ENCODE measurements around the gene CROCC. TPM values are rescaled to one million over a fixed set of nuclear protein-coding genes. Genes with fewer than 3 reads are reported as not detected.
"Not testable (repeated sequence)": the region's sequence is repeated elsewhere in the genome, so short reads cannot be mapped to it uniquely, and the experiment has no call there.

Gene CROCC
- total RNA-seq, 1 experiment from 2014 or later: 30.2 TPM

DNA sequence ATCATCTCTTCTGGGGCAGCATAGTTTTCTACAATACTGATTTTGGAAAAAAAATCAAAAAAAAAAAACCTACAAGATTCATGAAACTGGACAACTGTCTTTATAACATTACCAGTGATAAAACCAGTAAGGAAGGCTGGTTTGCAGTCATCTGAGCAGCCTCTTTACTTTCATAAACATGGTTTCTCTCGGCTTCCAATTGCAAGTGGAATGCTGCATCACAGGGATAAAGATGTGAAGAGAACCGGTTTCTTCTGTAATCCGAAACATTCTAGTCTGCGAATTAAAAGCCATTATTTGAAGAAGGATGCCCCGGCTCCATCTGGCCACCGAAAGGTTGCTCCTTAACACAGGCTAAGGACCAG lies 26.5 kb upstream of the CROCC start:
- POLR2A ChIA-PET (ENCODE audit: low non-redundant PET); H3K36me3 ChIP-seq (ENCODE audit: insufficient read depth, low read length, poor library complexity, severe bottlenecking); CTCF ChIA-PET; intact Hi-C loops (cut with micrococcal nuclease; ENCODE audit: unreplicated experiment); H3K27me3 ChIP-seq (replicated peaks; ENCODE audit: insufficient read depth, low read depth, low read length, poor library complexity); H3K9me3 ChIP-seq (ENCODE audit: low read depth, low read length, poor library complexity, severe bottlenecking); DNase-seq (ENCODE audit: low spot score): not testable (repeated sequence)
- BruUV-seq (replicated peaks): TSS peak; percentile 99
- peak overlapping the region; percentile 45 for H3K4me3 ChIP-seq (ENCODE audit: low read depth, low read length, poor library complexity, severe bottlenecking)
- H3K27ac ChIP-seq (ENCODE audit: low read depth, low read length, poor library complexity, severe bottlenecking): peak overlapping the region; percentile 98
- peaks cover 15% of the 10 kb centered on the region for H3K4me1 ChIP-seq (ENCODE audit: insufficient read depth, low read length, poor library complexity, severe bottlenecking)

DNA sequence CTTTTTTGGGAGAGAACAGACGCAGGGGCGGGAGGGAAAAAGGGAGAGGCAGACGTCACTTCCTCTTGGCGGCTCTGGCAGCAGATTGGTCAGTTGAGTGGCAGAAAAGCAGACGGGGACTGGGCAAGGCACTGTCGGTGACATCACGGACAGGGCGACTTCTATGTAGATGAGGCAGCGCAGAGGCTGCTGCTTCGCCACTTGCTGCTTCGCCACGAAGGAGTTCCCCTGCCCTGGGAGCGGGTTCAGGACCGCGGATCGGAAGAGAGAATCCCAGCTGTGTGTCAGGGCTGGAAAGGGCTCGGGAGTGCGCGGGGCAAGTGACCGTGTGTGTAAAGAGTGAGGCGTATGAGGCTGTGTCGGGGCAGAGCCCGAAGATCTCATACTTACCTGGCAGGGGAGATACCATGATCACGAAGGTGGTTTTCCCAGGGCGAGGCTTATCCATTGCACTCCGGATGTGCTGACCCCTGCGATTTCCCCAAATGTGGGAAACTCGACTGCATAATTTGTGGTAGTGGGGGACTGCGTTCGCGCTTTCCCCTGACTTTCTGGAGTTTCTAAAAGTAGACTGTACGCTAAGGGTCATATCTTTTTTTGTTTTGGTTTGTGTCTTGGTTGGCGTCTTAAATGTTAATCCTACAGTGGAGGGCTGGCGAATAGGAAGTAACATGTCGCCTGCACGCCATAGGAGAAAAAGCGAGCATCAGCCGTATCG lies 26.0 kb upstream of the CROCC start, which contains the start of gene RNU1-2:
Gene RNU1-2, plus strand, starts transcription at position 383 of the 718 bp plus-strand sequence.
- POLR2A ChIA-PET (ENCODE audit: low non-redundant PET): interaction anchor here (0.7 to 0.9 kb wide), 2 partner anchors 8 to 382 kb away, joined by 3 to 4 read pairs; partner anchors contain the start of gene RNU1-1
- peak within 1 kb of the TSS; percentile 45 for H3K4me3 ChIP-seq (ENCODE audit: low read depth, low read length, poor library complexity, severe bottlenecking)
- H3K9me3 ChIP-seq (ENCODE audit: low read depth, low read length, poor library complexity, severe bottlenecking); H3K36me3 ChIP-seq (ENCODE audit: insufficient read depth, low read length, poor library complexity, severe bottlenecking); CTCF ChIA-PET; BruUV-seq (replicated peaks); intact Hi-C loops (cut with micrococcal nuclease; ENCODE audit: unreplicated experiment); H3K27me3 ChIP-seq (replicated peaks; ENCODE audit: insufficient read depth, low read depth, low read length, poor library complexity): not testable (repeated sequence)
- peak; percentile 98 for DNase-seq (ENCODE audit: low spot score)
- peaks cover 15% of the 10 kb centered on the region for H3K4me1 ChIP-seq (ENCODE audit: insufficient read depth, low read length, poor library complexity, severe bottlenecking)
- H3K27ac ChIP-seq (ENCODE audit: low read depth, low read length, poor library complexity, severe bottlenecking): peak within 1 kb of the TSS; percentile 98

DNA sequence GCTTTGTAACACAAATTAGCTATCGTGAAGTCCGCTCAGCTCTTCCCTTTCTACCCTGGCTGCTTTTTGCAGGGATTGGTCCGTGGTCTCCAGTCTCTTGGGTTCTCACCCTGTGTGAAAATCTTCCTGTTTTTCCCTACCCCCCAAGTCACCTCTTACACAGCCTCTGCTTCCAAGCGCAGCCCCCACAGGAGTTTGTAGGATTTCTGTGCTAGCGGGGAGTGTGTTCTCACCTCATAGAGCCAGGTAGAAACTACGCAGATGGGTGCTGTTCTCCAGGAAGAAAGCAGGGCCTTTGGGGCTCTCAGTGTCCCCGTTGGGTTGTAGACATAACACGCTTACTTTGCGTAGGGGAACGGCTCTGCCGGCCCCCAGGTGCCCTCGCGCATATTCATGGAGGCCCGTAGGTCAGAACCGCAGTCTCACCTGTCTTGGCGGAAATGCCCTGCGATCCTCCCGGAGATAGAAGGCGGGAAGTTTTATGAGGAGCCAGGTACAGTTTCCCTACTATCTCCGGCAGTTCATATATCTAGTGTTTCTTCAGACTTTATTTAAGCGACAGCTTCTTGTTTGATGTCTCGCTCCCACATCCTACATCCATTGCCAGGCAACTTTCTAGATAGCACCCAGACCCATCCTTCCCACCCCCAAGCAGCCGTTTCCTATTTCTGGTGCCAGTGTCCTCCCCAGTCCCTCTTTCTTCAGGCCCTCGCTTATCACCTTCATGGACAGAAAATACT lies 25.2 kb upstream of the CROCC start:
- Histone ChIP-seq H3K27ac (ENCODE audit: low read depth, low read length, poor library complexity, severe bottlenecking) (peak overlapping the region; percentile 98), H3K4me1 (ENCODE audit: insufficient read depth, low read length, poor library complexity, severe bottlenecking) (peaks cover 15% of the 10 kb centered on the region)
- H3K36me3 ChIP-seq (ENCODE audit: insufficient read depth, low read length, poor library complexity, severe bottlenecking); H3K4me3 ChIP-seq (ENCODE audit: low read depth, low read length, poor library complexity, severe bottlenecking); CTCF ChIA-PET; intact Hi-C loops (cut with micrococcal nuclease; ENCODE audit: unreplicated experiment); H3K9me3 ChIP-seq (ENCODE audit: low read depth, low read length, poor library complexity, severe bottlenecking); H3K27me3 ChIP-seq (replicated peaks; ENCODE audit: insufficient read depth, low read depth, low read length, poor library complexity): not testable (repeated sequence)
- TSS peak; percentile 98 for BruUV-seq (replicated peaks)
- POLR2A ChIA-PET (ENCODE audit: low non-redundant PET): interaction anchor here (0.5 to 0.9 kb wide), 5 partner anchors 9 to 628 kb away, joined by 3 to 6 read pairs (median 4); partner anchors contain the start of gene RNU1-1
- DNase-seq (ENCODE audit: low spot score): peak; percentile 99

DNA sequence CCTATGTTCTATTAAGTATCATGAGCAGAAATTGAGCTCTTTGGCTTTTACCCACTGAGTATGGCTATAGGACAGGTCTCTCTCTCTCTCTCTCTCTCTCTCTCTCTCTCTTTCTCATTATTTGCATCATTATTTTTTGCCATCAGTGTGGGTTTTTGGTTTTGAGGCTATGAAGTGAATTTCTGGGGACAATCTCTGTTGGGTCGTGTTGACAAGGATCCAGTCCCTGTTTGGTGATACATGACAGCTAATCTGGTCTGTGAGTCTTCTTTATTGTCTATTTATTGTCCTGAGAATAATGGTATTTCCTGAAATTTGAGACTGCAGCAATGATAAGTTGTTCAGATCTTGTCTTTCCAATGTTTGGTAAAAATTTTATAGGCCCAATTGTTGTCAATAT lies 24.1 kb upstream of the CROCC start:
- intact Hi-C loops (cut with micrococcal nuclease; ENCODE audit: unreplicated experiment); H3K9me3 ChIP-seq (ENCODE audit: low read depth, low read length, poor library complexity, severe bottlenecking); H3K36me3 ChIP-seq (ENCODE audit: insufficient read depth, low read length, poor library complexity, severe bottlenecking); H3K27me3 ChIP-seq (replicated peaks; ENCODE audit: insufficient read depth, low read depth, low read length, poor library complexity); BruUV-seq (replicated peaks); POLR2A ChIA-PET (ENCODE audit: low non-redundant PET); H3K4me3 ChIP-seq (ENCODE audit: low read depth, low read length, poor library complexity, severe bottlenecking); DNase-seq (ENCODE audit: low spot score); H3K27ac ChIP-seq (ENCODE audit: low read depth, low read length, poor library complexity, severe bottlenecking): not testable (repeated sequence)
- CTCF ChIA-PET: interaction anchor here (0.7 kb wide), 1 partner anchor 284 kb away, joined by 3 read pairs; the partner anchor contains the start of gene NBPF1
- H3K4me1 ChIP-seq (ENCODE audit: insufficient read depth, low read length, poor library complexity, severe bottlenecking): peaks cover 15% of the 10 kb centered on the region

DNA sequence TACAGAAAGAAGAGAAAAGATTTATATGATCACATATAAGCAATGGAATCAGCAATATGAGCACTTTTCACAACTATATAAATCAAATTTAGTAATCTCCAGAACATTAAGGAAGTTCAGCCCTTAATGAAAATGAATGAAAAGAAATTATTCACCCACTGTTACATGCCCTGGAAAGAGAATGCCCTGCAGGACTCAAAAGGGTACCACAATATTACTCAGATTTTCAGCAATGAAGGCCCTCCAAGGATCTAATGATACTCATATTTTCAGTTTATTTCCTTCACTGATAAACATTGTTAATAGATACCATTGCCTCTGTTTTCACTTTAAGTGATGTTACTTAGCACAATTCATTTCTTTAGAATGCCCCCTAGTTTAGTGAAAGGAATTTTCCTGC lies 23.4 kb upstream of the CROCC start:
- CTCF ChIA-PET; intact Hi-C loops (cut with micrococcal nuclease; ENCODE audit: unreplicated experiment); H3K36me3 ChIP-seq (ENCODE audit: insufficient read depth, low read length, poor library complexity, severe bottlenecking); H3K4me3 ChIP-seq (ENCODE audit: low read depth, low read length, poor library complexity, severe bottlenecking); H3K27ac ChIP-seq (ENCODE audit: low read depth, low read length, poor library complexity, severe bottlenecking); H3K27me3 ChIP-seq (replicated peaks; ENCODE audit: insufficient read depth, low read depth, low read length, poor library complexity); DNase-seq (ENCODE audit: low spot score); POLR2A ChIA-PET (ENCODE audit: low non-redundant PET); BruUV-seq (replicated peaks); H3K9me3 ChIP-seq (ENCODE audit: low read depth, low read length, poor library complexity, severe bottlenecking): not testable (repeated sequence)
- peaks cover 16% of the 10 kb centered on the region for H3K4me1 ChIP-seq (ENCODE audit: insufficient read depth, low read length, poor library complexity, severe bottlenecking)

DNA sequence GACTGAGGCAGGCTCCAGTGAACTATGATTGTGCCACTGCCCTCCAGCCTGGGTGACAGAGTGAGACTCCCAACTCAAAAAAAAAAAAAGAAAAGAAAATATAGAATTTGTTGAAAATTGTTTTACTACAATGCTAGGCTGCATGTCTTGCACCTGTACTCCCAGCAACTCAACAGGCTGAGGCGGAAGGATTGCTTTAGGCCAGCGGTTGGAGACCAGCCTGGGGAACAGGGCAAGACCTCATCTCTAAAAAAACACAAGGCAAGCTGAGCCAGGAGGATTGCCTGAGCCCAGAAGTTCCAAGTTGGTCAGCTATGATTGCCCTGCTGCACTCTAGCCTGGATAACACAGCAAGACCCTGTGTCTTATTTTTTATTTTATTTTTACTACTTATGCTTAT lies 22.7 kb upstream of the CROCC start:
- H3K27ac ChIP-seq (ENCODE audit: low read depth, low read length, poor library complexity, severe bottlenecking); DNase-seq (ENCODE audit: low spot score); H3K4me3 ChIP-seq (ENCODE audit: low read depth, low read length, poor library complexity, severe bottlenecking); H3K27me3 ChIP-seq (replicated peaks; ENCODE audit: insufficient read depth, low read depth, low read length, poor library complexity); H3K9me3 ChIP-seq (ENCODE audit: low read depth, low read length, poor library complexity, severe bottlenecking); intact Hi-C loops (cut with micrococcal nuclease; ENCODE audit: unreplicated experiment); H3K36me3 ChIP-seq (ENCODE audit: insufficient read depth, low read length, poor library complexity, severe bottlenecking); BruUV-seq (replicated peaks): not testable (repeated sequence)
- CTCF ChIA-PET: interaction anchor here (0.6 kb wide), 1 partner anchor 168 kb away, joined by 7 read pairs; no protein-coding TSS in a partner anchor
- H3K4me1 ChIP-seq (ENCODE audit: insufficient read depth, low read length, poor library complexity, severe bottlenecking): peaks cover 22% of the 10 kb centered on the region
- POLR2A ChIA-PET (ENCODE audit: low non-redundant PET): interaction anchor here (0.6 kb wide), 1 partner anchor 102 kb away, joined by 10 read pairs; no protein-coding TSS in a partner anchor
